ENCODE results near the gene TENT5C.
A peak's percentile ranks its signal among the peaks of the same experiment; 100 is the strongest.

TENT5C gene

DNA sequence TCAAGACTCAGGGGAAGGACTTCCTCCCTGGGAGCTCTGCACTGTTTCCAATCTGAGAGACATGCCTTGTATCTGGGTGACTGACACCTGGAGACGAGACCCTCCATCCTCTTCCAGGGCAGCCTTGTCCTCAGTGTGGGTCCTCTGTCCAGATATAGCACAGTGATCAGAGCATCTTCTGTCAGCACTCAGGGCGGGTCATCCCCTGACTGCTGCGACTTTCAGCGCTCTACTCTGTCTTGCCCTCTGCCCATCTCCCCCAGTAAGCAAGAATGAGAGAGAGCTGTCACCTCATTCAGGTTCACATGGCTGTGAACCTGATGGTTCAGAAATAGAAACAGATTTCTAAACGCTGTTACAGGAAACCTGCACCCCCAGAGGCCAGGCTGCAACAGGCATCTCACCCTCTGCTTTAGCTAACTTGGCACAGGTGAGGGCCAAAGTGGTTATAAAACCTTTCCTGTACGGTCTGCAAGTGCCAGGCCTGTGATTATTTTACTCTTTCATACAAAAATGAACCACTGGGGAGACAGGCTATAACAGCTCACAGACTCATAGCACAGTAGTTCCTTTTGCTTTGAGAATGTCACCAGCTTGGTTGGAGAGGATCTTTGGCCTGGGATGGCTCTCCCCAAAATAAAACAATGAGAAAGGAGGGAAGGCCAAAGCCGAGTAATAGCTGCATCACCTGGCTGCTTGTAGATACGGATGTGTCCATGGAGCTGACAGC is 11.4 kb upstream of the TENT5C start:
- Histone ChIP-seq H3K9me2 (ENCODE audit: low read depth, low read length) (no peaks in the 10 kb centered on the region), H3K4me2 (ENCODE audit: low read length) (no peak overlapping the region), H3K36me3 (ENCODE audit: insufficient read depth, low read length) (no peaks in the 10 kb centered on the region), H3F3A (ENCODE audit: insufficient read depth, low read length) (no peaks in the 10 kb centered on the region), H4K20me1 (ENCODE audit: insufficient read depth, low read length) (no peaks in the 10 kb centered on the region), H3K9me3 (ENCODE audit: low read length) (no peaks in the 10 kb centered on the region), H3K4me3 (ENCODE audit: low read depth, low read length, poor library complexity, severe bottlenecking) (no peak overlapping the region), H2AFZ (ENCODE audit: low read length) (no peak overlapping the region), H3K27me3 (ENCODE audit: insufficient read depth, low read length) (no peaks in the 10 kb centered on the region), H3K4me1 (ENCODE audit: insufficient read depth, low read length, severe bottlenecking) (peaks cover 24% of the 10 kb centered on the region), H3K27ac (ENCODE audit: low read depth, low read length, poor library complexity, severe bottlenecking) (no peak overlapping the region), H3K79me2 (ENCODE audit: insufficient read depth, low read length) (no peaks in the 10 kb centered on the region), H3K9ac (ENCODE audit: low read length) (no peak overlapping the region)
- TF ChIP-seq, protein P1, sequence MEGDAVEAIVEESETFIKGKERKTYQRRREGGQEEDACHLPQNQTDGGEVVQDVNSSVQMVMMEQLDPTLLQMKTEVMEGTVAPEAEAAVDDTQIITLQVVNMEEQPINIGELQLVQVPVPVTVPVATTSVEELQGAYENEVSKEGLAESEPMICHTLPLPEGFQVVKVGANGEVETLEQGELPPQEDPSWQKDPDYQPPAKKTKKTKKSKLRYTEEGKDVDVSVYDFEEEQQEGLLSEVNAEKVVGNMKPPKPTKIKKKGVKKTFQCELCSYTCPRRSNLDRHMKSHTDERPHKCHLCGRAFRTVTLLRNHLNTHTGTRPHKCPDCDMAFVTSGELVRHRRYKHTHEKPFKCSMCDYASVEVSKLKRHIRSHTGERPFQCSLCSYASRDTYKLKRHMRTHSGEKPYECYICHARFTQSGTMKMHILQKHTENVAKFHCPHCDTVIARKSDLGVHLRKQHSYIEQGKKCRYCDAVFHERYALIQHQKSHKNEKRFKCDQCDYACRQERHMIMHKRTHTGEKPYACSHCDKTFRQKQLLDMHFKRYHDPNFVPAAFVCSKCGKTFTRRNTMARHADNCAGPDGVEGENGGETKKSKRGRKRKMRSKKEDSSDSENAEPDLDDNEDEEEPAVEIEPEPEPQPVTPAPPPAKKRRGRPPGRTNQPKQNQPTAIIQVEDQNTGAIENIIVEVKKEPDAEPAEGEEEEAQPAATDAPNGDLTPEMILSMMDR (IDR thresholded peaks at IDR 0.05; ENCODE audit: low read length), result no peak
- no peak for TF ChIP-seq EZH2 (IDR thresholded peaks at IDR 0.05; ENCODE audit: borderline replicate concordance, low read length)

DNA sequence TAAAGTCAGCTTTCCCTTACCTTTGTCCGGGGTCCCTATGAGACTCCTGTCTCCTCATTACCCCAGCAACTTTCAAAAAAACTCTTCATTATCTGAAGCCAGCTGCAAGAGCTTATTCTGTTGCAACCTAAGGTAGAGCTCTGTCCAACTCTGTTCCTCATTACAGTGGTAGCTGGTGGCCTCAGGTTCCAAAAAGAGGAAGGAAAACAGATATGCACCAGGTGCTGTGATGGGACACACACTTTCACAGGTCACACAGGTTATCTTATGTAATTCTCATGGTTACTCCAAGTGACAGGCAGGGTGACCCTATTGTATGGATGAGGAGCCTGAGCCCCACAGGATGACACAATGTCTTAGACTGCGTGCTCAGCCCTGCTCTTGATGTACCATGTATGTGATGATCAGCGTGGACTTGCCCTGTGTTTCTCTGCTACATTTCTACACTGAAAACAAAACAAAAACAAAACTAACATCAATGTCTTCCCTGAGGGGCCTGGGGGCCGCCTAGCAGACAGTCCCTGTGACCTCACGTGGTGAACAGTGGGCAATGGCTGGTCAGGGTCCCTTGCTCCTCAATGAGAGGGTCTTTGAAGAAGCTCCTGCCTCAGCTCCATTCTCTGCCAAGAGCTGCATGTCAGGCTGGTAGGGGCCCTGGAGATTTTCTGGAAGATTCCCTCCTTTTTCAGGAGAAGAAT is 9.7 kb upstream of the TENT5C start:
- TF ChIP-seq, protein P1 (IDR thresholded peaks at IDR 0.05; ENCODE audit: low read length), result no peak
- TF ChIP-seq EZH2 (IDR thresholded peaks at IDR 0.05; ENCODE audit: borderline replicate concordance, low read length), result no peak
- H3K79me2 ChIP-seq (ENCODE audit: insufficient read depth, low read length), result no peaks in the 10 kb centered on the region
- H3K9ac ChIP-seq (ENCODE audit: low read length), result no peak overlapping the region
- no peak overlapping the region for H3K4me3 ChIP-seq (ENCODE audit: low read depth, low read length, poor library complexity, severe bottlenecking)
- peak overlapping the region; percentile 30; the same call in 1 of the 2 replicates for H3K4me2 ChIP-seq (ENCODE audit: low read length)
- peak overlapping the region; percentile 58 for H3K27ac ChIP-seq (ENCODE audit: low read depth, low read length, poor library complexity, severe bottlenecking)
- H2AFZ ChIP-seq (ENCODE audit: low read length), result no peak overlapping the region
- H3K9me3 ChIP-seq (ENCODE audit: low read length), result no peaks in the 10 kb centered on the region
- H3K27me3 ChIP-seq (ENCODE audit: insufficient read depth, low read length), result no peaks in the 10 kb centered on the region
- H3F3A ChIP-seq (ENCODE audit: insufficient read depth, low read length), result no peaks in the 10 kb centered on the region
- H3K4me1 ChIP-seq (ENCODE audit: insufficient read depth, low read length, severe bottlenecking), result peaks cover 24% of the 10 kb centered on the region
- no peaks in the 10 kb centered on the region for H3K9me2 ChIP-seq (ENCODE audit: low read depth, low read length)
- H4K20me1 ChIP-seq (ENCODE audit: insufficient read depth, low read length), result no peaks in the 10 kb centered on the region
- no peaks in the 10 kb centered on the region for H3K36me3 ChIP-seq (ENCODE audit: insufficient read depth, low read length)

DNA sequence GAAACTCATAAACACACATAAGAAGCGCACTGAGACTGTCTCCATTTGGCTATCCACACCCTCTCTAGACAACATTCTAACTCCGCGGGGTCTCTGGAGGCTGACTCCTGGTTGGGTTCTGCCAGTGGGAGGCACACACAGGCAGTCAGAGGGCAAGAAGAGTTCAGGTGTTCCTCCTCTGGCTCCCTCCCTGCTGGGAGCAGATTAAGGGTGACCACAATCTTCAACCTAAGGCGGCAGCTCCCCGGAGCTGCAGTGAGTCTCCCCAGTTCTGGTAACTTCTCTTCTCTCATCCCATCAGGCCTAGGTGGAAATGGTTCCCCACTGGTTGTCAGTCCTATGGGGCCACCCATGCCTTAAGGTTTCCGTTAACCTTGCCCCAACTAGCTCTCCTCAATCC is 7.4 kb upstream of the TENT5C start:
- H3K36me3 ChIP-seq (ENCODE audit: insufficient read depth, low read length), result no peaks in the 10 kb centered on the region
- no peak overlapping the region for H3K27ac ChIP-seq (ENCODE audit: low read depth, low read length, poor library complexity, severe bottlenecking)
- H3F3A ChIP-seq (ENCODE audit: insufficient read depth, low read length), result no peaks in the 10 kb centered on the region
- no peaks in the 10 kb centered on the region for H3K9me3 ChIP-seq (ENCODE audit: low read length)
- TF ChIP-seq EZH2 (IDR thresholded peaks at IDR 0.05; ENCODE audit: borderline replicate concordance, low read length), result no peak
- TF ChIP-seq, protein P1 (IDR thresholded peaks at IDR 0.05; ENCODE audit: low read length), result no peak
- H3K4me1 ChIP-seq (ENCODE audit: insufficient read depth, low read length, severe bottlenecking), result peaks cover 24% of the 10 kb centered on the region
- H3K79me2 ChIP-seq (ENCODE audit: insufficient read depth, low read length), result no peaks in the 10 kb centered on the region
- no peak overlapping the region for H2AFZ ChIP-seq (ENCODE audit: low read length)
- H3K4me2 ChIP-seq (ENCODE audit: low read length), result no peak overlapping the region
- H3K27me3 ChIP-seq (ENCODE audit: insufficient read depth, low read length), result no peaks in the 10 kb centered on the region
- H3K9ac ChIP-seq (ENCODE audit: low read length), result no peak overlapping the region
- H4K20me1 ChIP-seq (ENCODE audit: insufficient read depth, low read length), result no peaks in the 10 kb centered on the region
- H3K4me3 ChIP-seq (ENCODE audit: low read depth, low read length, poor library complexity, severe bottlenecking), result no peak overlapping the region
- no peaks in the 10 kb centered on the region for H3K9me2 ChIP-seq (ENCODE audit: low read depth, low read length)

Data from OCI-LY1 (cell line).